HG02571 (cell line): ENCODE data around the gene PAF1.
"Not testable (repeated sequence)": the region's sequence is repeated elsewhere in the genome, so short reads cannot be mapped to it uniquely, and the experiment has no call there.

Experiments
- ATAC-seq: cut with Tn5 transposase; IDR thresholded peaks from one replicate; pipeline ENCODE4 v1.9.1; 2021; ENCODE audit warnings: mild to moderate bottlenecking, moderate library complexity; ENCODE audit not compliant: unreplicated experiment

Gene PAF1

GRCh38 chr19:39356647-39357046 is 34.3 kb downstream of the PAF1 start:
- ATAC-seq: no peak

- ATAC-seq: no peak
These were observed 34.8 kb downstream of the PAF1 start for GRCh38 chr19:39356073-39356472.

DNA sequence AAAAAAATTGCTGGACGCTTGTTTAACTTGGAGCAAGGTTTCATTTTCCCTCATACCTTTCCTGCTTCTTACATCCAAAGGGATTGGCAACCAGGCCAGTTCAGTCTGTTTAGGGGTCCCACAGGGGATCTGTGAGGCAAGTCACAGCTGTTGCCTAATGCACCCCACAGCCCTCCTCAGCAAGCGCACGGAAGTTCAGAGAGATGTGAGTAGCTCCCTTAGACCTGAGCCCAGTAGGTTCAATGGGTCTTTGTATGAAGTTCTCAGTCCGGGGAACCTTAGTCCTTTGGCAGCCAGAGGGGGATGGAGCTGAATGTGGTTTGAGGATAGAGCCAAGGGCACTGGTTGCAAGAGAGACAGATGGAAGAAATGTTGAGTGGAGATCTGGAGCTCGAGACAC is 35.7 kb downstream of the PAF1 start:
- no peak for ATAC-seq

DNA sequence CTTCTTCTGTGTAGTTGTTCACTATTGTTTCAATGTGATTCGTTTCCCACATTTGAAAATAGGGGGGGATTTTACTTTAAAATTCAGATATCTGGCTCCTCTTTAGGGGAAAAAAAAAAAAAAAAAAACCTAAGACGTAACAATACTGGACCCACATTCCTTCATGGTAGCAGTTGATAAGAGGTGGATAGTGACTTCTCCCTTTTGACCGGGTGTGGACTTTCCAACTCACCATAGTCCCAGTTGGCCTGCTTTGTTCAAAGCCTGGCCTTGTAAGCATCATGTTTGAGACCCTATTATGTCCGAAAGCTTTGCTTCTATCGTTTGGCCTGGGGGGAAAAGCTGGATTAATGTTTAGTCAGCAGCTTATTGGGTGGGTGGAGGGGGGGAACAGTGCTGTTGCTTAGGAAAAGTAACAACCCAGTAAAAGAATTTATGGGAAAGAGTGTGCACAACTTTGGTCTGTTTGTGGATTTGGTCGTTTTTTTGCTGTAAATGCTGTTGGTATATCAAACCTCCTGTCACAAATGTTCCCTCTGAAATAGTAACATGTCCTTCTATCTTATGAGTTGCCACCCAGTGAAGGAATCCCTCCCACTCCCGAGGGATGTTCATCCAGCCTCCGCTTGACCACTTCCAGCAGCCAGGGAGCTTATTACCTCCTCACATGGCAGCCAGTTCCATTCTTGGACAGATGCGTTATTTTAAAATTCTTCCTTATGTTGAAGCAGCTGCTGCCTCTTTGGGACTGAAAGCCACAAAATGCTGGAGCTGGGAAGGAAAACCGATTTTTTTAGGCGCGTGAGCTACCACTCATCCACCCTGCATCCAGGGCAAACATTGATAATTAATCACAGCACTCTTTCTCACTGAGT is 38.3 kb downstream of the PAF1 start:
- ATAC-seq: no peak

GRCh38 chr19:39351537-39352064 is 39.3 kb downstream of the PAF1 start:
- ATAC-seq: peak; percentile 84

- ATAC-seq: no peak
These were observed 40.8 kb downstream of the PAF1 start for GRCh38 chr19:39350156-39350555.

GRCh38 chr19:39349326-39349725 is 41.6 kb downstream of the PAF1 start:
- ATAC-seq: no peak

DNA sequence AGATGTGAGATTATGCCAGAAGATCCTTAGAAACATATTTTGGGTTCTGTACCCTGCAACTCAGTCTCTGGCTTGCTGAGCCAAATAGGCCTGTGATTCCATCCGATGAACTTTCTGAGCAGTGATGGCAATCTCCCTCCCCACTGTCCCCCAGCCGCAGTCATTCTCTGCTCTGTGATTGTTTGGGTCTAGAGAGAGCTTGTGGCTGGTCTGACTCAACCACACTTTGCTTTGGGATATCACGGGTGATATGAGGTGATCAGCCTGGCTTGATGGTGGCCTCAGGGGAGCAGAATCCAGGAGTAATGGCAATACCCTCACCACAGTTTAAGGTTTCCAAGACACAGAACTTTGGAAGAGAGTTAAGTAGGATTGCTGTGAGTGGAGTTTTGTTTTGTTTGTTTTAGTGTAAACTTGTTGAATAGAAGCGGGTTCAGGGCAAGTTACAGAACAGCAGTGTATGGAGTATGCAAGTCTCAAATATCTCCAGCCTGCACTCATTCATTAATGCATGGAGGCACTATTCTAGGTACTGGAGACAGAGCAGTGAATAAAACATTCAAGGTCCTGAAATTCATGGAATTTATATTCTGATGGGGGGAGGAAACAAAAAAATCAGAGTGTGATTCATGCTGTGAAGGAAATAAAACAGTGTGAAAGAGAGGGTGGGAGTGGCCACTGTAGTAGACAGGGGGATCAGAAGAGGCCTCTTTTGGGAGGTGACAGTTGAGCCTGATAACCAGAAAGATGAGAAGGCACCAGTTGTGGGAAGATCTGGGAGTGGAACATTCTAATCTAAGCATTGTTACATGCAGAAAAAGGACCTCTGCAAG is 43.4 kb downstream of the PAF1 start:
- no peak for ATAC-seq

GRCh38 chr19:39345956-39346355 is 45.0 kb downstream of the PAF1 start:
- no peak for ATAC-seq

DNA sequence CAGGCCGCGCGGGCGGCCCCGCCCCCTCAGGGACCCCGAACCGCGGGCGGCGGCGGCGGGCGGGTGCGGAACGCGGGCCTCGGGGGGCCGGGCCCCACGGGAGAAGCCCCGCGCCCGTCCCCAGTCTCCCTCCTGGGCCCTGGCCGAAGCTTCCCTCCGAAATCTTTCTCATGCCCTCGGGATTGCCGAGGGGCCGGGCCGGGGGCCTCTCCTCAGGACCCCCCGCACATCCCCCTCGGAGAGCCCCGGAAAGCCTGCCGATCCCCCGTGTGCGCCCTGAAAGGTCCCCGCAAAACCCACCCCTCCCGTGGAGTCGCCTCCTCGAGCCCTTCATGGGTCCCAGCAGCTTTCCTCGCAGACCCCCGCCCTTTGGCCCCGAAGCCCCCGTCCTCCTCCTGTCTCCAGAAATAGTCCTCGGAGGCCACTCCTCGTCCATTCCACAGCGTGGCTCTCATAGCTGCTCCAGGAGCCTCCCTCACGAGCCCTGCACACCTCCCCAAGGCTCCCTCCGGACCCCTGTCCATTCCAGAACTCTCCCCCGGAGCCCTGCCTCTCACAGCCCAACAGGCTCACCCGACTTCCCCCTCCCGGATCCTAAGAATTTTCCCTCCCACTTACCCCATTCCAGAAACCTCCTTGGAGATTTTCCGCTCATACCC is 48.1 kb downstream of the PAF1 start:
- no peak for ATAC-seq

DNA sequence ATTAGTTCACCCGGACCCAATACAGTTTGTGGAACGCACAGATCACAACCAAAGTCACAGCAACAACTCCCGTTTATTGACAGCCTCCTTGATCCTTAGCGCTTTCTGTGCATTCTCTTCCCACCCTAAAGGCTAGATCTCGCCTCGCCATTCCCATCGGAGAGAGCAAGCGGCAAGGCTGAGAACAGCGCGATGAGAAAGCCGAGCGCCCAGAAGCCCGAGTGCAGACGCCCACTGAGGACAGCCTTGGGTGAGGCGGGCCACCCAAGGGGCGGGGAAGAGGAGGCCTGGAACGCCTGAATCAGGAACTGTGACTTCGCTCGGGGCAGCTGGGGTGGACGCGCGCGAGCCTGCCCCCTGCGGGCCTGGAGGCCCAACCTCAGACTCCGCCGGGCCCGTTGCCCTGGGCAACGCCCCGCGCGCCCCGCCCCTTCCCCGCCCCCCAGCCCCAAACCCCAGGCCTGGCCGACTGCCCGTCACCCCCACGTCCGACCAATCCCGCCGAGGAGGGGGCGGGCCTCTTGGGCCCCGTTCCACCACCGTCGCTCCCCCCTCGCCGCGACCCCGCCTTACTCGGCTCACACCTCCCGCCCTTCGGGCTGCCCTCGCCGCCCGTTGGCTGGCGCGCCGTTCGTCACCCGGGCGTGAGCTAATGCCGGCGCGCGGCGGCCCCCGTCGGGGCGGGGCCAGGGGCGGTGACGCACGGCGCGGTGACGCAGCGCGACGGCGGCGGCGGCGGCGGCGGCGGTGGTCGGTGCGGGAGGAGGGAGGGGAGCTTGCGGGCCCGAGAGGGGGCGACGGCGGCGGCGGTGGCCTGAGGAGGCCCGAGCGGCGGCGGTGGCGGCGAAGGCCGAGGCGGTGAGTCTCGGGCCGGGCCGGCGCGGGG is 48.9 kb downstream of the PAF1 start, which contains the start of gene SAMD4B:
Gene SAMD4B, plus strand, starts transcription at position 703 of the 886 bp plus-strand sequence. CDS start 14,473 bp downstream, outside the sequence.
- ATAC-seq: peak; percentile 84

GRCh38 chr19:39341129-39341718 is 49.7 kb downstream of the PAF1 start:
- ATAC-seq: no peak

DNA sequence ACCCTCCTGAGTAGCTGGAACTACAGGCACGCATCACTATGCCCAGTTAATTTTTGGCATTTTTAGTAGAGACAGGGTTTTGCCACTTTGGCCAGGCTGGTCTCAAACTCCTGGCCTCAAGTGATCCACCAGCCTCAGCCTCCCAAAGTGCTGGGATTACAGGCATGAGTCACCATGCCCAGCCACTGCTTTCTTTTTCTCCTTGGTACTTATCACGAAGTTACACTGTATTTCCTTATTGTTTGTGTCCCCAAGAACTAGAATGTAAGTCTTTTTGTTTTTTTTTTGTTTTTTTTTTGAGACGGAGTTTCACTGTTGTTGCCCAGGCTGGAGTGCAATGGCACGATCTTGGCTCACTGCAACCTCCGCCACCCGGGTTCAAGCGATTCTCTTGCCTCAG is 50.8 kb downstream of the PAF1 start:
- not testable (repeated sequence) for ATAC-seq

DNA sequence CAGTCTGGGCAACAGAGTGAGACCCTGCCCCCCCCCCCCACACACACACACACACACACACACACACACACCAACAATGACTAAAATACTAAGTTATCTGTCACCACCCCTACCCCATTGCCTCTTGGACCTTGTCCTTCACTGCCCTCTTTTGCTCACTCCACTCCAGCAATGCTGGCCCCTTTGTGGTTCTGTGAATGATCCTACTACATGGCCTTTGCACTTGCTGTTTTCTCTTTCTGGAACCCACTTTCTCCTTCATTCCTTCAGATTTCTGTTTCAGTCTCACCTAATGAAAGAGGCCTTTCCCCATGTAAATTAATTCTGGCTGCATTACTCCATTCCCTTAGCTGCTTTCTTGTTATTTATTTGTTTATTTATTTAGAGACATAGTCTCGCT is 51.2 kb downstream of the PAF1 start:
- no peak for ATAC-seq

DNA sequence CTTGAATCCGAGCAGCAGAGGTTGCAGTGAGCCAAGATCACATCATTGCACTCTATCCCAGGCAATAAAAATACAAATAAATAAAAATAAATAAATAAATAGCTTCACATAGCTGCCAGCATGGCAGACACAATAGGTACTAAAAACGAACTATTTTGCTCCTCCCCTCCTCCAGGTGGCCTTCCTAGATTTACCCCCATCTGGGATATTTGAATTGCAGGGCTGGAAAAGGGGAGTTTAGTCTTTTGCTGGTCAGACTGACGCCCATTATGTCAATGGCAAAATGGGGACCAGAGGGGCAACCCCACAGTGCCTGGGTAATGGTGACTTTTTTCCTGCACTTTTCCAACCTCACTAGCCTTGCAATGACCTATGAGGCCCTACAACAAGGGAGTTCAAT is 54.4 kb downstream of the PAF1 start:
- no peak for ATAC-seq
